ENCODE results near the gene ERMARD.

ERMARD gene

GRCh38 chr6:169789146-169789943, 37.9 kb downstream of the ERMARD start:
- TF ChIP-seq ZFX (IDR thresholded peaks at IDR 0.05; ENCODE audit: borderline replicate concordance) (no peak), CTCF (IDR thresholded peaks at IDR 0.05) (no peak)
- H3K27ac ChIP-seq = peak overlapping the region; percentile 61; the same call in 1 of the 2 replicates

- TF ChIP-seq CTCF (IDR thresholded peaks at IDR 0.05) (peak; percentile 97), ZFX (IDR thresholded peaks at IDR 0.05; ENCODE audit: borderline replicate concordance) (no peak)
- peak overlapping the region; percentile 61 for H3K27ac ChIP-seq
Observed at GRCh38 chr6:169789944-169790927, 38.8 kb downstream of the ERMARD start.

GRCh38 chr6:169791721-169792131, 40.3 kb downstream of the ERMARD start:
- TF ChIP-seq ZFX (IDR thresholded peaks at IDR 0.05; ENCODE audit: borderline replicate concordance) (no peak), CTCF (IDR thresholded peaks at IDR 0.05) (no peak)
- no peak overlapping the region for H3K27ac ChIP-seq

- TF ChIP-seq ZFX (IDR thresholded peaks at IDR 0.05; ENCODE audit: borderline replicate concordance) = no peak
- TF ChIP-seq CTCF (IDR thresholded peaks at IDR 0.05) = no peak
- no peak overlapping the region for H3K27ac ChIP-seq
Observed at GRCh38 chr6:169792306-169793015, 41.0 kb downstream of the ERMARD start.

- TF ChIP-seq ZFX (IDR thresholded peaks at IDR 0.05; ENCODE audit: borderline replicate concordance) (no peak), CTCF (IDR thresholded peaks at IDR 0.05) (no peak)
- H3K27ac ChIP-seq = no peak overlapping the region
Observed at GRCh38 chr6:169793408-169793807, 42.0 kb downstream of the ERMARD start.

- no peak overlapping the region for H3K27ac ChIP-seq
- TF ChIP-seq CTCF (IDR thresholded peaks at IDR 0.05) (no peak), ZFX (IDR thresholded peaks at IDR 0.05; ENCODE audit: borderline replicate concordance) (no peak)
Observed at GRCh38 chr6:169794317-169795055, 43.1 kb downstream of the ERMARD start.
